Measurements from ENCODE around the gene TNFSF15.
A peak's percentile ranks its signal among the peaks of the same experiment; 100 is the strongest.

TNFSF15 gene

DNA sequence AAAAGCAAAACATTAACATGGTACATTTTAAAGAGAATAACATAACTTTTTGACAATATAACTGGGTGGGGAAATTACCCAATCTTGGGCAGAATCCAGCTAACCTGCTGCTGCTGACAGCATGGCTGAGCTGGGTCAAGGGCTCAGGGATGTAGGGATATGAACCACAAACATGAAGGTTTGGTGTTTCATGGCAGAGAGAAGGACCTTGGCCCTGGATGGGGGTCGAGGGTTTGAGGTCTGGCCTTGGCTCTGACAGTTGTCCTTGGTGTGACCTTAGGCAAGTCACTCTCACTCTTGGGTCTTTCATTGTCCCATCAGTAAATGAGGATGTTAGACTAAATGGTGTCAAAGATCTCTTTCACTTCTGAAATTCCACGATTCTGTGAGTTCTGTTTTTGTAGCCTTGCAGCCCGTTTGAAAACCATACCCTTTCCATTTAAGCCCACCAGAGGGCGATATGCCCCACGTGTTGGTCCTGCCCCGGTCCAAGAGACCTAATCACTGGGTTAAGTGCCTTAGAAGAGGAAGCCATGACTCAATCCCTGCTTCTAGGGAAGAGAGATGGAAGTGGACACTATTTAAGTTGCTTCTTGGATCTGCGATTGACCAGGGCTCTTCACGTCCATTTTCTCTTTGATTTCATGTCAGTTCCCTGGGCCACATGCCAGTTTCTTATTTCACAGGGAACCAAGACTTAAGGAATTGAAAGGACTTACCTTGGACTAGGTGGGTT, 67.1 kb downstream of the TNFSF15 start:
- H3K9ac ChIP-seq (ENCODE audit: low read length) = no peak overlapping the region
- no peaks in the 10 kb centered on the region for H3K9me3 ChIP-seq (replicated peaks; ENCODE audit: insufficient read depth, low read length)
- no peak overlapping the region for H3K4me2 ChIP-seq (ENCODE audit: low read depth, low read length)
- no peaks in the 10 kb centered on the region; the same call in 1 of the 2 replicates for H3K4me1 ChIP-seq (ENCODE audit: low read length)
- H3K79me2 ChIP-seq (ENCODE audit: low read length) = no peaks in the 10 kb centered on the region
- H3K36me3 ChIP-seq (replicated peaks; ENCODE audit: insufficient read depth, low read length) = no peaks in the 10 kb centered on the region
- H3K9me2 ChIP-seq (replicated peaks; ENCODE audit: insufficient read depth, low read length) = no peaks in the 10 kb centered on the region
- TF ChIP-seq EZH2 (optimal IDR thresholded peaks at IDR 0.05; ENCODE audit: low read depth, low read length) (no peak), EZH2phosphoT487 (IDR thresholded peaks at IDR 0.05; ENCODE audit: low read length) (no peak)
- TF ChIP-seq, protein P1, sequence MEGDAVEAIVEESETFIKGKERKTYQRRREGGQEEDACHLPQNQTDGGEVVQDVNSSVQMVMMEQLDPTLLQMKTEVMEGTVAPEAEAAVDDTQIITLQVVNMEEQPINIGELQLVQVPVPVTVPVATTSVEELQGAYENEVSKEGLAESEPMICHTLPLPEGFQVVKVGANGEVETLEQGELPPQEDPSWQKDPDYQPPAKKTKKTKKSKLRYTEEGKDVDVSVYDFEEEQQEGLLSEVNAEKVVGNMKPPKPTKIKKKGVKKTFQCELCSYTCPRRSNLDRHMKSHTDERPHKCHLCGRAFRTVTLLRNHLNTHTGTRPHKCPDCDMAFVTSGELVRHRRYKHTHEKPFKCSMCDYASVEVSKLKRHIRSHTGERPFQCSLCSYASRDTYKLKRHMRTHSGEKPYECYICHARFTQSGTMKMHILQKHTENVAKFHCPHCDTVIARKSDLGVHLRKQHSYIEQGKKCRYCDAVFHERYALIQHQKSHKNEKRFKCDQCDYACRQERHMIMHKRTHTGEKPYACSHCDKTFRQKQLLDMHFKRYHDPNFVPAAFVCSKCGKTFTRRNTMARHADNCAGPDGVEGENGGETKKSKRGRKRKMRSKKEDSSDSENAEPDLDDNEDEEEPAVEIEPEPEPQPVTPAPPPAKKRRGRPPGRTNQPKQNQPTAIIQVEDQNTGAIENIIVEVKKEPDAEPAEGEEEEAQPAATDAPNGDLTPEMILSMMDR (IDR thresholded peaks at IDR 0.05; ENCODE audit: low read length) = peak; percentile 94
- DNase-seq = peak; percentile 71
- H4K20me1 ChIP-seq (ENCODE audit: insufficient read depth, low read length) = no peaks in the 10 kb centered on the region
- H3F3A ChIP-seq (ENCODE audit: insufficient read depth, low read length) = no peaks in the 10 kb centered on the region
- H2AFZ ChIP-seq (ENCODE audit: low read length) = no peak overlapping the region
- no peak overlapping the region for H3K27ac ChIP-seq (ENCODE audit: low read length)
- H3K4me3 ChIP-seq (ENCODE audit: low read length) = no peak overlapping the region
- no peaks in the 10 kb centered on the region for H3K27me3 ChIP-seq (replicated peaks; ENCODE audit: insufficient read depth, low read length)

DNA sequence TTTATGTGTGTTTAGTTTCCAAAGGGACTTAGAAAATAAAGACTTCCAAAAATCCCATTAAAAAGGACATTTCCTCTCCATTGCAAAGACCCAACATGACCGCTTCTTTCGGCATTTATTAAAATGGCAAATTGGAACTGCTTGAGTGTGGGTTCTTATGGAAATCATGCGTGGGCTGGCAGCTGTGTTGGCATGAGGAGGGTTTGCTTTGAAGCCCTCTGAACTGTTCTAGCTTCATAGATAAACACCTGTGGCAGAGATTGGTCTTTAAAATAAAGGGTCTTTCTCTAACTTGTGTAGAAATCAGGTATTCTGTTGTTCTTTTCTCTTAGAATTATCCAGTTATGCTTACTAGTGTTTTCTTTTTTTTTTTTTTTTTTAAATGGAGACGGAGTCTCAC, 68.0 kb downstream of the TNFSF15 start:
- Histone ChIP-seq H2AFZ (ENCODE audit: low read length) (no peak overlapping the region), H3K9me3 (replicated peaks; ENCODE audit: insufficient read depth, low read length) (no peaks in the 10 kb centered on the region), H4K20me1 (ENCODE audit: insufficient read depth, low read length) (no peaks in the 10 kb centered on the region), H3K4me2 (ENCODE audit: low read depth, low read length) (no peak overlapping the region), H3K9me2 (replicated peaks; ENCODE audit: insufficient read depth, low read length) (no peaks in the 10 kb centered on the region), H3K4me3 (ENCODE audit: low read length) (no peak overlapping the region), H3K27ac (ENCODE audit: low read length) (no peak overlapping the region), H3F3A (ENCODE audit: insufficient read depth, low read length) (no peaks in the 10 kb centered on the region), H3K27me3 (replicated peaks; ENCODE audit: insufficient read depth, low read length) (no peaks in the 10 kb centered on the region), H3K4me1 (ENCODE audit: low read length) (no peaks in the 10 kb centered on the region; the same call in 1 of the 2 replicates), H3K9ac (ENCODE audit: low read length) (no peak overlapping the region), H3K79me2 (ENCODE audit: low read length) (no peaks in the 10 kb centered on the region), H3K36me3 (replicated peaks; ENCODE audit: insufficient read depth, low read length) (no peaks in the 10 kb centered on the region)
- TF ChIP-seq, protein P1 (IDR thresholded peaks at IDR 0.05; ENCODE audit: low read length) = no peak
- TF ChIP-seq EZH2phosphoT487 (IDR thresholded peaks at IDR 0.05; ENCODE audit: low read length) (no peak), EZH2 (optimal IDR thresholded peaks at IDR 0.05; ENCODE audit: low read depth, low read length) (no peak)
- no peak for DNase-seq

DNA sequence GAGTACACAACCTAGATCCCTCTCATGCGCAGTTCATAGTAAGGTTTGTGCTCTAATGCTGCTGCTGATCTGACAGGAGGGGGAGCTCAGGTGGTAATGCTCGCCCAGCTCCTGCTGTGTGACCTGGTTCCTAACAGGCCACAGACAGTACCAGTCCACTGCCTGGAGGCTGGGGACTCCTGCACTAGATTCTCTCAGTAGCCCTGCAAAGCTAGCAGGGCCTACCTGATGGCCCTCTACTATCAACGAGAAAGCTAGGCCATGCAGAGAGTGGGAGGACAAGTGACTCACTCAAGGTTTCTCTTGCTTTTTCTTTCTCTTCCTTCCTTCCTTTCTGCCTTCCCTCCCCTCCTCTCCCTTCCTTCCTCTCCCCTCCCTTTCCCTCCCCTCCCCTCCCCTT, 68.7 kb downstream of the TNFSF15 start:
- H3K4me2 ChIP-seq (ENCODE audit: low read depth, low read length) = no peak overlapping the region
- H3K9me3 ChIP-seq (replicated peaks; ENCODE audit: insufficient read depth, low read length) = no peaks in the 10 kb centered on the region
- TF ChIP-seq, protein P1 (IDR thresholded peaks at IDR 0.05; ENCODE audit: low read length) = no peak
- no peak for TF ChIP-seq EZH2phosphoT487 (IDR thresholded peaks at IDR 0.05; ENCODE audit: low read length)
- no peak for TF ChIP-seq EZH2 (optimal IDR thresholded peaks at IDR 0.05; ENCODE audit: low read depth, low read length)
- no peak overlapping the region for H3K4me3 ChIP-seq (ENCODE audit: low read length)
- no peaks in the 10 kb centered on the region for H3K27me3 ChIP-seq (replicated peaks; ENCODE audit: insufficient read depth, low read length)
- H3K79me2 ChIP-seq (ENCODE audit: low read length) = no peaks in the 10 kb centered on the region
- no peaks in the 10 kb centered on the region for H3K36me3 ChIP-seq (replicated peaks; ENCODE audit: insufficient read depth, low read length)
- H3K9me2 ChIP-seq (replicated peaks; ENCODE audit: insufficient read depth, low read length) = no peaks in the 10 kb centered on the region
- no peak overlapping the region for H2AFZ ChIP-seq (ENCODE audit: low read length)
- H3K9ac ChIP-seq (ENCODE audit: low read length) = no peak overlapping the region
- H3K4me1 ChIP-seq (ENCODE audit: low read length) = no peaks in the 10 kb centered on the region; the same call in 1 of the 2 replicates
- no peaks in the 10 kb centered on the region for H4K20me1 ChIP-seq (ENCODE audit: insufficient read depth, low read length)
- H3K27ac ChIP-seq (ENCODE audit: low read length) = no peak overlapping the region
- DNase-seq = no peak
- no peaks in the 10 kb centered on the region for H3F3A ChIP-seq (ENCODE audit: insufficient read depth, low read length)

All from MM.1S (cell line).